H1 (cell line): Measurements from ENCODE around the gene THPO. TPM values are rescaled to one million over a fixed set of nuclear protein-coding genes. Genes with fewer than 3 reads are reported as not detected.

Experiments used
- CTCF ChIA-PET: fragments of 300-600 bp; sonication (Branson Sonifier 250); formaldehyde crosslinking; loops from one replicate; lab custom pipeline; 2021; ENCODE audit not compliant: partially characterized antibody; lab: Charles Lee
- POLR2A ChIA-PET: fragments of 300-600 bp; sonication (Branson Sonifier 250); formaldehyde crosslinking; loops from one replicate; lab custom pipeline; 2021; ENCODE audit warnings: inconsistent platforms; ENCODE audit not compliant: partially characterized antibody; lab: Charles Lee
- DNase-seq, 2 experiments: peaks; one replicate each; pipeline versions ENCODE4 v3.0.0 to v3.0.0-alpha.2; 2010 to 2022; ENCODE audit warnings: low spot score in 2 of 2, low read depth in 1 of 2, mixed read lengths in 1 of 2
- FAIRE-seq: peaks from 2 replicates; lab custom pipeline; 2011; peaks lifted over from hg19 to GRCh38; lab: Jason Lieb, UNC
- H2AFZ ChIP-seq: 2 replicates; pipeline ENCODE4 v1.8.1; 2012; ENCODE audit warnings: low read length, inconsistent platforms
- H2AK5ac ChIP-seq: 2 replicates; pipeline ENCODE4 v1.6.1; 2013; ENCODE audit warnings: low read depth, low read length
- H2BK120ac ChIP-seq: replicated peaks from 2 replicates; pipeline ENCODE3; 2013; ENCODE audit warnings: low read depth, low read length, inconsistent platforms
- H2BK12ac ChIP-seq: 2 replicates; pipeline ENCODE4 v1.6.1; 2013; ENCODE audit warnings: low read depth, low read length
- H2BK15ac ChIP-seq: 2 replicates; pipeline ENCODE4 v1.6.1; 2013; ENCODE audit warnings: low read length
- H2BK20ac ChIP-seq: 2 replicates; pipeline ENCODE4 v1.6.1; 2013; ENCODE audit warnings: low read length
- H2BK5ac ChIP-seq: 2 replicates; pipeline ENCODE4 v1.6.1; 2013; ENCODE audit warnings: low read depth, low read length
- H3K14ac ChIP-seq: 2 replicates; pipeline ENCODE4 v1.6.1; 2013; ENCODE audit warnings: inconsistent platforms; ENCODE audit not compliant: insufficient read length
- H3K18ac ChIP-seq: 2 replicates; pipeline ENCODE4 v1.6.1; 2013; ENCODE audit warnings: low read length; ENCODE audit errors: extremely low read depth
- H3K23ac ChIP-seq: 2 replicates; pipeline ENCODE4 v1.6.1; 2013; ENCODE audit warnings: inconsistent platforms; ENCODE audit not compliant: insufficient read length
- H3K23me2 ChIP-seq: 2 replicates; pipeline ENCODE4 v1.6.1; 2013; ENCODE audit warnings: low read depth, low read length
- H3K27ac ChIP-seq: 2 replicates; pipeline ENCODE4 v1.6.1; 2011; ENCODE audit warnings: low read depth, low read length, inconsistent platforms
- H3K27me3 ChIP-seq, 4 experiments: replicated peaks in 1 of 4; 1 replicate in 1 of 4; 2 replicates in 3 of 4; pipeline versions ENCODE4 v1.6.1 to v1.8.1; 2011 to 2013; ENCODE audit warnings: low read length in 3 of 4, mild to moderate bottlenecking in 3 of 4, inconsistent platforms in 2 of 4, mixed read lengths in 2 of 4, moderate library complexity in 1 of 4; ENCODE audit not compliant: control insufficient read depth in 3 of 4, insufficient read depth in 3 of 4; ENCODE audit errors: extremely low read depth in 1 of 4
- H3K36me3 ChIP-seq, 4 experiments: 2 replicates each; pipeline versions ENCODE4 v1.6.1 to v1.8.1; 2011 to 2013; ENCODE audit warnings: mild to moderate bottlenecking in 4 of 4, low read length in 3 of 4, moderate library complexity in 2 of 4, control low read depth in 1 of 4, inconsistent platforms in 1 of 4; ENCODE audit not compliant: insufficient read depth in 4 of 4, control insufficient read depth in 2 of 4
- H3K4ac ChIP-seq: replicated peaks from 2 replicates; pipeline ENCODE3; 2013; ENCODE audit warnings: low read length, low read depth, mixed read lengths, inconsistent platforms; ENCODE audit not compliant: insufficient read length
- H3K4me1 ChIP-seq, 4 experiments: replicated peaks in 1 of 4; 1 replicate in 1 of 4; 2 replicates in 3 of 4; pipeline versions ENCODE4 v1.6.1 to v1.8.1; 2011 to 2013; ENCODE audit warnings: low read length in 3 of 4, inconsistent platforms in 2 of 4, mixed read lengths in 1 of 4; ENCODE audit not compliant: insufficient read depth in 4 of 4, control insufficient read depth in 3 of 4
- H3K4me2 ChIP-seq, 2 experiments: 2 replicates each; pipeline versions ENCODE4 v1.6.1 to v1.8.1; 2011 to 2013; ENCODE audit warnings: low read depth in 2 of 2, low read length in 2 of 2, control low read depth in 1 of 2, inconsistent platforms in 1 of 2, mild to moderate bottlenecking in 1 of 2; ENCODE audit not compliant: insufficient read depth in 1 of 2
- H3K4me3 ChIP-seq, 4 experiments: fragments of 200-600, 300-600 bp in 1 of 4; sonication (generic), shearing (Covaris generic), sonication (Bioruptor Twin) in 1 of 4; 2 replicates each; pipeline versions ENCODE4 v1.5.1 to v1.8.1; 2011 to 2016; ENCODE audit warnings: low read length in 4 of 4, low read depth in 3 of 4, control low read depth in 2 of 4, inconsistent platforms in 2 of 4, mild to moderate bottlenecking in 2 of 4, mixed read lengths in 1 of 4, moderate library complexity in 1 of 4; ENCODE audit not compliant: insufficient read depth in 2 of 4; ENCODE audit errors: extremely low read depth in 1 of 4
- H3K56ac ChIP-seq: replicated peaks from 2 replicates; pipeline ENCODE3; 2013; ENCODE audit warnings: low read depth, mild to moderate bottlenecking, mixed read lengths, low read length, inconsistent platforms; ENCODE audit not compliant: insufficient read length
- H3K79me1 ChIP-seq: 2 replicates; pipeline ENCODE4 v1.6.1; 2013; ENCODE audit warnings: low read depth, low read length, control low read depth
- H3K79me2 ChIP-seq, 2 experiments: 2 replicates each; pipeline versions ENCODE4 v1.6.1 to v1.8.1; 2012 to 2013; ENCODE audit warnings: low read length in 2 of 2, mild to moderate bottlenecking in 2 of 2, inconsistent platforms in 1 of 2; ENCODE audit not compliant: insufficient read depth in 2 of 2, control insufficient read depth in 1 of 2
- H3K9ac ChIP-seq, 4 experiments: replicated peaks in 1 of 4; 1 replicate in 1 of 4; 2 replicates in 3 of 4; pipeline versions ENCODE4 v1.6.1 to v1.8.1; 2011 to 2013; ENCODE audit warnings: low read depth in 3 of 4, low read length in 3 of 4, control low read depth in 2 of 4, mild to moderate bottlenecking in 2 of 4, moderate library complexity in 2 of 4, inconsistent platforms in 1 of 4; ENCODE audit errors: extremely low read depth in 1 of 4
- H3K9me3 ChIP-seq, 2 experiments: 2 replicates each; pipeline versions ENCODE4 v1.6.1 to v1.8.1; 2012 to 2013; ENCODE audit warnings: mild to moderate bottlenecking in 2 of 2, moderate library complexity in 2 of 2, control low read depth in 1 of 2, inconsistent platforms in 1 of 2, low read depth in 1 of 2, low read length in 1 of 2, mixed read lengths in 1 of 2; ENCODE audit not compliant: insufficient read depth in 2 of 2
- H4K20me1 ChIP-seq, 2 experiments: replicated peaks in 1 of 2; 2 replicates each; pipeline versions ENCODE3 to v1.8.1; 2011 to 2013; ENCODE audit warnings: inconsistent platforms in 2 of 2, low read length in 2 of 2, mild to moderate bottlenecking in 1 of 2; ENCODE audit not compliant: insufficient read depth in 2 of 2, control insufficient read depth in 1 of 2
- H4K5ac ChIP-seq: 2 replicates; pipeline ENCODE4 v1.6.1; 2013; ENCODE audit warnings: low read length, low read depth, mixed read lengths, inconsistent platforms; ENCODE audit not compliant: insufficient read length
- H4K8ac ChIP-seq: 2 replicates; pipeline ENCODE4 v1.8.0; 2013; ENCODE audit warnings: mild to moderate bottlenecking, moderate library complexity, low read length, inconsistent platforms; ENCODE audit not compliant: insufficient read depth; ENCODE audit errors: extremely low read depth
- H4K91ac ChIP-seq: replicated peaks from 2 replicates; pipeline ENCODE3; 2013; ENCODE audit warnings: low read length, mixed read lengths, inconsistent platforms; ENCODE audit not compliant: insufficient read length
- ASH2L ChIP-seq: fragments of 200-600, 300-600 bp; sonication (generic); IDR thresholded peaks from one replicate; pipeline ENCODE4 v1.7.1; 2017; ENCODE audit warnings: low read length
- HDAC2 ChIP-seq, 2 experiments: fragments of 300-600 bp in 1 of 2; sonication (generic) in 1 of 2; IDR thresholded peaks; 2 replicates each; pipeline ENCODE4 v1.6.1; 2011 to 2012; ENCODE audit warnings: low read depth in 2 of 2, low read length in 2 of 2, mild to moderate bottlenecking in 2 of 2, moderate library complexity in 2 of 2, borderline replicate concordance in 1 of 2, inconsistent platforms in 1 of 2
- POU5F1 ChIP-seq: IDR thresholded peaks from 2 replicates; pipeline ENCODE4 v1.6.1; 2011; ENCODE audit warnings: low read depth, mild to moderate bottlenecking, low read length, moderate library complexity
- RBBP5 ChIP-seq: IDR thresholded peaks from 2 replicates; pipeline ENCODE4 v1.7.1; 2012; ENCODE audit warnings: low read depth, mild to moderate bottlenecking, inconsistent platforms, low read length, moderate library complexity, borderline replicate concordance
- SIN3A ChIP-seq, 2 experiments: IDR thresholded peaks in 1 of 2; conservative IDR thresholded peaks in 1 of 2; 2 replicates each; pipeline ENCODE4 v1.6.1; 2011 to 2012; ENCODE audit warnings: low read length in 2 of 2, improper control_type of control experiment in 1 of 2, low read depth in 1 of 2, mild to moderate bottlenecking in 1 of 2
- TAF7 ChIP-seq: optimal IDR thresholded peaks from 2 replicates; pipeline ENCODE3; 2011; ENCODE audit warnings: low read depth, mild to moderate bottlenecking, inconsistent platforms, low read length, moderate library complexity, borderline replicate concordance
- WGBS, 2 experiments: shearing (Covaris generic) in 1 of 2; methylation state at CpG; one replicate each; pipeline versions ENCODE4 v1.1.6 to v1.1.7; 2013 to 2015; ENCODE audit warnings: low lambda C conversion rate in 2 of 2, mixed read lengths in 2 of 2, inconsistent platforms in 1 of 2, low coverage in 1 of 2, missing lambda C conversion rate in 1 of 2; ENCODE audit not compliant: insufficient replicate concordance in 2 of 2, insufficient coverage in 1 of 2, insufficient read length in 1 of 2; ENCODE audit errors: extremely low coverage in 1 of 2, missing lambda C conversion rate in 1 of 2; 5-methylcytosine and 5-hydroxymethylcytosine counted together
- polyA plus RNA-seq, 7 experiments: library from polyadenylated mRNA; depleted of rRNA in 3 of 7; stranded (reverse) in 5 of 7; unstranded in 2 of 7; fragments of >200 nt in 5 of 7; fragments of 200-250 nt in 2 of 7; gene quantifications; 1 replicate in 5 of 7; 2 replicates in 1 of 7; 4 replicates in 1 of 7; pipeline versions ENCODE4 v1.2.1 to v1.2.3, GENCODE V29; 2011 to 2013; ENCODE audit warnings: missing spikeins in 2 of 7, mixed read lengths in 2 of 7
- total RNA-seq: library from RNA; stranded (reverse); fragmentation: NEBNext Ultra II Directional; extraction: Animal tissue kit (Norgen Biotek cat#: 25700); gene quantifications from 2 replicates; pipeline ENCODE4 v1.2.1, GENCODE V29; 2021
- TF ChIP-seq, protein P1 (sequence below), 3 experiments: IDR thresholded peaks; 1 replicate in 2 of 3; 2 replicates in 1 of 3; pipeline versions ENCODE4 v1.5.1 to v1.6.1; 2011; ENCODE audit warnings: low read length in 3 of 3, mild to moderate bottlenecking in 3 of 3, inconsistent platforms in 2 of 3, low read depth in 1 of 3, moderate library complexity in 1 of 3; ENCODE audit not compliant: insufficient read depth in 1 of 3; ENCODE audit errors: control extremely low read depth in 1 of 3
- TF ChIP-seq, protein P2 (sequence below): IDR thresholded peaks from 2 replicates; pipeline ENCODE4 v1.6.1; 2011; ENCODE audit warnings: low read depth, mild to moderate bottlenecking, low read length; ENCODE audit not compliant: insufficient read depth

Gene THPO
- total and polyA plus RNA-seq, 2 of the 8 experiments (the other 6 are each of a cell fraction or from before 2014, with no cell fraction given): 0.82 to 1.2 TPM

DNA sequence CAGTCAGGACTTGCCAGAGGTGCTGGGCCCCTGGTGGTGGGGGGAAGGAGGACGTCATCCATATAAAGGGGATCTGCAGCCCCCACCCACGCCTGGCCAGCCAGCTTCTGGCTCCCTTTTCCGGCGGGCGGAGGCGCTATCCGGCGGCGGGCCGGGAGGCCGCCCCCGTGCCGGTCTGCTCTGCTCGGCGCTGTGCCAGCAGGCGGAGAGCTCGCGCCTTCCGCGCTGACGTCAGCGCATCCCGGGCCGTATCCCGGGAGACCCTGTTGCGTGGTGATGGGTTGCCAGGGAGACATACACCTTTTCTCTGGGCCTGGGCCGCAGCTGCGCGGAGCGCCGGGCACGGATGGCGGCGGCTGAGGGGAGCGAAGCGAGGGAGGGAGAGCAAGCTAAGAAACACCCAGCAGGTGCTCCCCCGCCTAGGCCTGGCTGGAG, 39.5 kb downstream of the THPO start:
- CTCF ChIA-PET: interaction anchor here (0.6 to 3.6 kb wide), 12 partner anchors 9 to 1367 kb away, joined by 3 to 16 read pairs (median 5); no protein-coding TSS in a partner anchor
- no peak overlapping the region for H2AFZ ChIP-seq
- H3K9ac ChIP-seq: peak overlapping the region in 2 of 4 experiments; percentile 34 to 53; a peak in 3 of 7 replicates
- H3K27ac ChIP-seq: peak overlapping the region; percentile 32; the same call in 1 of the 2 replicates
- H3K27me3 ChIP-seq: no peaks in the 10 kb centered on the region
- peaks cover 14% of the 10 kb centered on the region for H3K23me2 ChIP-seq
- FAIRE-seq: no peak
- H3K36me3 ChIP-seq: peaks cover 7 to 19% (median 16%) of the 10 kb centered on the region in 4 experiments; a peak in 7 of 8 replicates
- H3K4me1 ChIP-seq: peaks cover 5 to 27% (median 18%) of the 10 kb centered on the region in 4 experiments
- H2AK5ac ChIP-seq: no peak overlapping the region
- H3K79me1 ChIP-seq: peaks cover 9% of the 10 kb centered on the region
- H4K5ac ChIP-seq: no peak overlapping the region
- H3K18ac ChIP-seq: no peak overlapping the region
- no peak overlapping the region; the same call in 1 of the 2 replicates for H2BK5ac ChIP-seq
- H2BK12ac ChIP-seq: no peak overlapping the region
- no peak overlapping the region for H3K14ac ChIP-seq
- H2BK20ac ChIP-seq: no peak overlapping the region
- peak; percentile 70 to 86 for DNase-seq
- WGBS, 2 experiments: 10% methylated on average over 24 of the region's 37 CpGs; no CpG with 5 or more reads in 1 of the 2 experiments
- no peak overlapping the region for H2BK15ac ChIP-seq
- peaks cover 0 to 2% of the 10 kb centered on the region in 2 experiments; a peak in 1 of 4 replicates for H3K79me2 ChIP-seq
- H3K4me2 ChIP-seq: peak overlapping the region; percentile 72 to 98
- peak overlapping the region; percentile 81; the same call in 1 of the 2 replicates for H4K8ac ChIP-seq
- no peak overlapping the region for H4K91ac ChIP-seq
- no peak overlapping the region for H3K23ac ChIP-seq
- H3K4me3 ChIP-seq: peak overlapping the region in 3 of 4 experiments; percentile 12 to 50 (median 32); a peak in 4 of 8 replicates
- no peaks in the 10 kb centered on the region for H3K9me3 ChIP-seq
- POLR2A ChIA-PET: interaction anchor here (0.8 to 3.6 kb wide), 13 partner anchors 9 to 155 kb away, joined by 3 to 30 read pairs (median 6); partner anchors contain the start of gene EIF4G1
- H2BK120ac ChIP-seq: no peak overlapping the region
- H4K20me1 ChIP-seq: peaks cover 14 to 31% of the 10 kb centered on the region in 2 experiments
- no peak overlapping the region for H3K56ac ChIP-seq
- H3K4ac ChIP-seq: no peak overlapping the region
- TF ChIP-seq, protein P1, sequence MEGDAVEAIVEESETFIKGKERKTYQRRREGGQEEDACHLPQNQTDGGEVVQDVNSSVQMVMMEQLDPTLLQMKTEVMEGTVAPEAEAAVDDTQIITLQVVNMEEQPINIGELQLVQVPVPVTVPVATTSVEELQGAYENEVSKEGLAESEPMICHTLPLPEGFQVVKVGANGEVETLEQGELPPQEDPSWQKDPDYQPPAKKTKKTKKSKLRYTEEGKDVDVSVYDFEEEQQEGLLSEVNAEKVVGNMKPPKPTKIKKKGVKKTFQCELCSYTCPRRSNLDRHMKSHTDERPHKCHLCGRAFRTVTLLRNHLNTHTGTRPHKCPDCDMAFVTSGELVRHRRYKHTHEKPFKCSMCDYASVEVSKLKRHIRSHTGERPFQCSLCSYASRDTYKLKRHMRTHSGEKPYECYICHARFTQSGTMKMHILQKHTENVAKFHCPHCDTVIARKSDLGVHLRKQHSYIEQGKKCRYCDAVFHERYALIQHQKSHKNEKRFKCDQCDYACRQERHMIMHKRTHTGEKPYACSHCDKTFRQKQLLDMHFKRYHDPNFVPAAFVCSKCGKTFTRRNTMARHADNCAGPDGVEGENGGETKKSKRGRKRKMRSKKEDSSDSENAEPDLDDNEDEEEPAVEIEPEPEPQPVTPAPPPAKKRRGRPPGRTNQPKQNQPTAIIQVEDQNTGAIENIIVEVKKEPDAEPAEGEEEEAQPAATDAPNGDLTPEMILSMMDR (IDR thresholded peaks at IDR 0.05; ENCODE audit: control extremely low read depth in 1 of 3, insufficient read depth in 1 of 3, low read depth in 1 of 3, low read length in 3 of 3): 0 out of 4 replicates have a peak, but pooled peaks of 1 of the 3 experiments have one; percentile 7
- TF ChIP-seq TAF7 (no peak), SIN3A (conservative IDR thresholded peaks at IDR 0.05 in 1 of 2, IDR thresholded peaks at IDR 0.05 in 1 of 2; ENCODE audit: low read depth in 1 of 2, low read length in 2 of 2) (peak; percentile 74 to 86; a peak in 3 of 4 replicates), ASH2L (peak; percentile 35), HDAC2 (IDR thresholded peaks at IDR 0.05; ENCODE audit: borderline replicate concordance in 1 of 2, low read depth in 2 of 2, low read length in 2 of 2) (no peak), POU5F1 (no peak), RBBP5 (peak; percentile 55; the same call in 1 of the 2 replicates)
- TF ChIP-seq, protein P2, sequence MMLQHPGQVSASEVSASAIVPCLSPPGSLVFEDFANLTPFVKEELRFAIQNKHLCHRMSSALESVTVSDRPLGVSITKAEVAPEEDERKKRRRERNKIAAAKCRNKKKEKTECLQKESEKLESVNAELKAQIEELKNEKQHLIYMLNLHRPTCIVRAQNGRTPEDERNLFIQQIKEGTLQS: no peak
